ENCODE results near the gene GFAP.

The GFAP gene

GRCh38 chr17:44931376-44931775, 16.1 kb upstream of the GFAP start:
- no peak for DNase-seq (ENCODE audit: low read depth)

GRCh38 chr17:44930667-44931066, 15.4 kb upstream of the GFAP start:
- DNase-seq (ENCODE audit: low read depth), result no peak

- no peak for DNase-seq (ENCODE audit: low read depth)
These were observed 13.8 kb upstream of the GFAP start for GRCh38 chr17:44928950-44929720.

GRCh38 chr17:44928136-44928535, 12.8 kb upstream of the GFAP start:
- no peak for DNase-seq (ENCODE audit: low read depth)

- DNase-seq (ENCODE audit: low read depth), result no peak
These were observed 12.4 kb upstream of the GFAP start for GRCh38 chr17:44927696-44928095.

GRCh38 chr17:44926821-44927525, 11.7 kb upstream of the GFAP start:
- no peak for DNase-seq (ENCODE audit: low read depth)

- no peak for DNase-seq (ENCODE audit: low read depth)
These were observed 10.7 kb upstream of the GFAP start for GRCh38 chr17:44925731-44926697.

GRCh38 chr17:44924107-44924544, 8.8 kb upstream of the GFAP start:
- DNase-seq (ENCODE audit: low read depth), result no peak

GRCh38 chr17:44922746-44923470, 7.6 kb upstream of the GFAP start:
- no peak for DNase-seq (ENCODE audit: low read depth)

- no peak for DNase-seq (ENCODE audit: low read depth)
These were observed 6.8 kb upstream of the GFAP start for GRCh38 chr17:44922136-44922535.

GRCh38 chr17:44921122-44921882, 6.0 kb upstream of the GFAP start:
- DNase-seq (ENCODE audit: low read depth), result no peak

GRCh38 chr17:44920565-44920940, 5.3 kb upstream of the GFAP start:
- DNase-seq (ENCODE audit: low read depth), result no peak

GRCh38 chr17:44919885-44920564, 4.7 kb upstream of the GFAP start:
- no peak for DNase-seq (ENCODE audit: low read depth)

- DNase-seq (ENCODE audit: low read depth), result no peak
These were observed 4.1 kb upstream of the GFAP start for GRCh38 chr17:44919411-44919810.

GRCh38 chr17:44918006-44918405, 2.7 kb upstream of the GFAP start:
- DNase-seq (ENCODE audit: low read depth), result no peak

- DNase-seq (ENCODE audit: low read depth), result no peak
These were observed 2.2 kb upstream of the GFAP start for GRCh38 chr17:44917456-44917855.

- no peak for DNase-seq (ENCODE audit: low read depth)
These were observed 1.5 kb upstream of the GFAP start for GRCh38 chr17:44916781-44917241.

GRCh38 chr17:44915862-44916780, 821 bp upstream of the GFAP start:
- DNase-seq (ENCODE audit: low read depth), result no peak

- no peak for DNase-seq (ENCODE audit: low read depth)
These were observed 515 bp downstream of the GFAP start for GRCh38 chr17:44914698-44915271.

Data from non-pigmented ciliary epithelial cell (primary cell).